Measurements from ENCODE around the gene SLC1A4. TPM values are rescaled to one million over a fixed set of nuclear protein-coding genes. Genes with fewer than 3 reads are reported as not detected.

Gene SLC1A4
- total and polyA plus RNA-seq, 3 donors from 2014 or later, result 14.3 to 28.5 (median 17.8) TPM

- no peak for DNase-seq
- H3K9me3 ChIP-seq, result no peaks in the 10 kb centered on the region
- no peak for TF ChIP-seq POLR2A (IDR thresholded peaks at IDR 0.05)
- TF ChIP-seq, protein P1, sequence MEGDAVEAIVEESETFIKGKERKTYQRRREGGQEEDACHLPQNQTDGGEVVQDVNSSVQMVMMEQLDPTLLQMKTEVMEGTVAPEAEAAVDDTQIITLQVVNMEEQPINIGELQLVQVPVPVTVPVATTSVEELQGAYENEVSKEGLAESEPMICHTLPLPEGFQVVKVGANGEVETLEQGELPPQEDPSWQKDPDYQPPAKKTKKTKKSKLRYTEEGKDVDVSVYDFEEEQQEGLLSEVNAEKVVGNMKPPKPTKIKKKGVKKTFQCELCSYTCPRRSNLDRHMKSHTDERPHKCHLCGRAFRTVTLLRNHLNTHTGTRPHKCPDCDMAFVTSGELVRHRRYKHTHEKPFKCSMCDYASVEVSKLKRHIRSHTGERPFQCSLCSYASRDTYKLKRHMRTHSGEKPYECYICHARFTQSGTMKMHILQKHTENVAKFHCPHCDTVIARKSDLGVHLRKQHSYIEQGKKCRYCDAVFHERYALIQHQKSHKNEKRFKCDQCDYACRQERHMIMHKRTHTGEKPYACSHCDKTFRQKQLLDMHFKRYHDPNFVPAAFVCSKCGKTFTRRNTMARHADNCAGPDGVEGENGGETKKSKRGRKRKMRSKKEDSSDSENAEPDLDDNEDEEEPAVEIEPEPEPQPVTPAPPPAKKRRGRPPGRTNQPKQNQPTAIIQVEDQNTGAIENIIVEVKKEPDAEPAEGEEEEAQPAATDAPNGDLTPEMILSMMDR (IDR thresholded peaks at IDR 0.05), result no peak
- H3K4me1 ChIP-seq, result peaks cover 5% of the 10 kb centered on the region
- intact Hi-C loops (cut with DNase I; ENCODE audit: low total_unique reads), result loop anchor here (5.0 kb wide), 1 partner anchor 66 kb away; no protein-coding TSS in a partner anchor
- WGBS, 2 donors, result 3 to 4% methylated on average over 12 of the region's 12 CpGs
- H3K27ac ChIP-seq, result peak overlapping the region; percentile 85 to 95
- peak overlapping the region; percentile 69 to 72 for H3K4me3 ChIP-seq
- H3K27me3 ChIP-seq, result no peaks in the 10 kb centered on the region
- H3K36me3 ChIP-seq (ENCODE audit: low read depth, missing control alignments), result no peaks in the 10 kb centered on the region
Observed at GRCh38 chr2:64987956-64988419, 1.2 kb upstream of the SLC1A4 start.

GRCh38 chr2:64988420-64989125 lies 626 bp upstream of the SLC1A4 start:
- intact Hi-C loops (cut with DNase I; ENCODE audit: low total_unique reads), result loop anchor here (5.0 kb wide), 1 partner anchor 66 kb away; no protein-coding TSS in a partner anchor
- Histone ChIP-seq H3K27me3 (no peaks in the 10 kb centered on the region), H3K9me3 (no peaks in the 10 kb centered on the region), H3K4me1 (peaks cover 5% of the 10 kb centered on the region), H3K36me3 (ENCODE audit: low read depth, missing control alignments) (no peaks in the 10 kb centered on the region), H3K27ac (peak overlapping the region; percentile 85 to 95), H3K4me3 (peak overlapping the region; percentile 69 to 72)
- TF ChIP-seq POLR2A (IDR thresholded peaks at IDR 0.05), result peak; percentile 21
- TF ChIP-seq, protein P1 (IDR thresholded peaks at IDR 0.05), result peak in 2 of 3 experiments; percentile 43 to 51
- peak; percentile 72 for DNase-seq
- WGBS, 2 donors, result 0 to 1% methylated on average over 20 to 53 of the region's 65 CpGs

- H3K27me3 ChIP-seq, result no peaks in the 10 kb centered on the region
- WGBS, 2 donors, result 16 to 28% methylated on average over 23 to 34 of the region's 35 CpGs
Observed at GRCh38 chr2:64989982-64990614, 899 bp downstream of the SLC1A4 start.

DNA sequence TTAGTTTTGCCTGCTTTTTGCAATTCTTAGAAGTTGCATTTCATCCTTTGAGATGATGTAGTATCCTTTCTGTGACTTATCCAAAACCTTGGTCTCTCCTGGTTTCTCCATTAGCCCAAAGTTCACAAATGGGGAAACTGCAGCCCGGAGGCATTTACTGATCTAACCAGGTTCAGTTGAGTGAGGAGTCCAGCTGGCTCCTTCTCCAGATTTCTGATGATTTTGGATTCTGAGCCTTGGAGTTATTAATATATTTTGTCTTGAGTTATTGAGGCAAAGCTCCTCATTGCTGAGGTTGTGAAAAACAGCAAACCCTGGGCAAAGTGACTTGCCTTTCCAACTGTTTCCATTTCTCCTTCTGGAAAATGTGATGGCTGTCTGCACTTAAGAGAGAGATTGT lies 1.7 kb downstream of the SLC1A4 start:
- intact Hi-C loops (cut with DNase I; ENCODE audit: low total_unique reads), result no loop called here
- no peak overlapping the region for H3K27ac ChIP-seq

More at GRCh38 chr2:64989982-64990614, 899 bp downstream of the SLC1A4 start:
- Histone ChIP-seq H3K27ac (no peak overlapping the region), H3K36me3 (ENCODE audit: low read depth, missing control alignments) (no peaks in the 10 kb centered on the region), H3K4me3 (peak overlapping the region; percentile 69 to 72), H3K4me1 (peaks cover 5% of the 10 kb centered on the region), H3K9me3 (no peaks in the 10 kb centered on the region)
- DNase-seq, result no peak
- intact Hi-C loops (cut with DNase I; ENCODE audit: low total_unique reads), result loop anchor here (5.0 kb wide), 1 partner anchor 68 kb away; no protein-coding TSS in a partner anchor
- TF ChIP-seq POLR2A (IDR thresholded peaks at IDR 0.05), result no peak
- TF ChIP-seq, protein P1 (IDR thresholded peaks at IDR 0.05), result no peak

More for the DNA sequence above, 1.7 kb downstream of the SLC1A4 start:
- Histone ChIP-seq H3K4me3 (peak overlapping the region in 1 of 2 donors; percentile 72), H3K9me3 (no peaks in the 10 kb centered on the region), H3K4me1 (peaks cover 5% of the 10 kb centered on the region), H3K36me3 (ENCODE audit: low read depth, missing control alignments) (no peaks in the 10 kb centered on the region), H3K27me3 (no peaks in the 10 kb centered on the region)
- no peak for DNase-seq
- no peak for TF ChIP-seq POLR2A (IDR thresholded peaks at IDR 0.05)
- TF ChIP-seq, protein P1 (IDR thresholded peaks at IDR 0.05), result no peak
- 47 to 57% methylated on average over 1 of the region's 1 CpG for WGBS, 2 donors

All from testis (tissue), 3 donors.